IPS DF 4.7 (cell line): ENCODE measurements around the gene CFAP91.
"Not testable (repeated sequence)": the region's sequence is repeated elsewhere in the genome, so short reads cannot be mapped to it uniquely, and the experiment has no call there.

Source experiments
- DNase-seq: peaks from one replicate; pipeline ENCODE4 v3.0.0-alpha.2; 2013; ENCODE audit warnings: low spot score; ENCODE audit errors: extremely low read depth

The CFAP91 gene

DNA sequence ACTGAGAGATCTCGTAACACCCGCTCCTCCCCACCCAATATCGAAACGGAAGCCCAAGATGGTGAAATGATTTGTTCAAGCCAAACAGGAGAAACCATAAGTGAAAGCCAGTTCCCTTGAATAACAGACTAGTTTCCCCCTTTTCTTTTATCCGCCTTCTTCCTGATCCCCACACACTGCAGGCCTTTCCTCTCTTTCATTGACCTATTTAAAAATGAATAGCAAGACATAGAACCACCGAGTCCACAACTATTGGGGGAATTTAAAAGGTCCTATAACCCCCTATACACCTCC is 25.2 kb upstream of the CFAP91 start:
- DNase-seq, result no peak

DNA sequence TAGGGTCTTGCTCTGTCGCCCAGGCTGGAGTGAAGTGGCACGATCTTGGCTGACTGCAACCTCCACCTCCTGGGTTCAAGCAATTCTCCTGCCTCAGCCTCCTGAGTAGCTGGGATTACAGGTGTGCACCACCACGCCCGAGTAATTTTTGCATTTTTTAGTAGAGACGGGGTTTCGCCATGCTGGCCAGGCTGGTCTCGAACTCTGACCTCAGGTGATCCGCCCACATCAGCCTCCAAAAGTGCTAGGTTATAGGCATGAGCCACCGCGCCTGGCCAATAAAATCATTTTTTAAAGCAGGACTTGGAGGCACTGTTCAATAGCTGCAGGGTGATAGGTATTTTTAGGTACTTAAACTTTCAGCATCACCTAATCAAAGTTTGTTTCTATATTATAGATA is 24.6 kb upstream of the CFAP91 start:
- not testable (repeated sequence) for DNase-seq

GRCh38 chr3:119679874-119680273 is 22.9 kb upstream of the CFAP91 start:
- no peak for DNase-seq

- DNase-seq, result no peak
Measured at GRCh38 chr3:119681279-119681678, 21.5 kb upstream of the CFAP91 start.

- DNase-seq, result no peak
Measured at GRCh38 chr3:119683421-119683820, 19.4 kb upstream of the CFAP91 start.

- DNase-seq, result no peak
Measured at GRCh38 chr3:119690043-119690656, 12.7 kb upstream of the CFAP91 start.

DNA sequence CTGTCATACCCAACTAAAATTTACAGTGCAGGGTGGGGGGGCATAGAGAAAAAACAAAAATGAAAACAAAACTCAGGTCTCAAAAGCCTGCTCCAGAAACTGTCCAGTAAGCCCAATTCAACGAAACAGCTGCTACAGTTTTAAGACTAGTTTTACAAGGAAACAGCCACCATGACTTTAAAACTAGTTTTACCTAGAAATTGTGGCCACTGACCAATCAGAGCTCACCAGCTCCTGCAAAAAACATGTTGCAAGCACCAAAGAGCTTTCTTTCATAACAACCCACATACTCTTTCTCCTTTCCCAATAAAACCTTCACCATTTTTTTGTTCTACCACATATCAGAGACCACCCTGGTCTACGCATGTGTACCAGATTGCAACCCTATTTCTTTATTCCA is 7.3 kb upstream of the CFAP91 start:
- no peak for DNase-seq

DNA sequence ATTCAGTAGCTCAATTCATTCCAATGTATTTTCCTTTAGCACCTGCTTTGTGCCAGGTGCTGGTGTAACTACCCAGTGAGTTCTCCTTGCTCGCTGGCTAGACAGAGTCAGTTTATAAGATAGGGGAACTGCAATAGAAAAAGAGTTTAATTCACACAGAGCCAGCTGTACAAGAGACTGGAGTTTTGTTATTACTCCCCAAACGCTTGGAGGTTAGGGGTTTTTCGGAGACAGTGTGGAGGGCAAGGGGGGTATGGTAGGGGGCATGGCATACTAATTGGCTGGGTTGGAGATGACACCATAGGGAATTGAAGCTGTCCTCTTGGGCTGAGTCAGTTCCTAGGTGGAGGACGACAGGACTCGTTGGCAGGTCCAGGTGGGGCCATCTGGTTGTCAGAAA is 5.4 kb upstream of the CFAP91 start:
- no peak for DNase-seq

GRCh38 chr3:119700269-119700919 is 2.4 kb upstream of the CFAP91 start:
- DNase-seq, result no peak

DNA sequence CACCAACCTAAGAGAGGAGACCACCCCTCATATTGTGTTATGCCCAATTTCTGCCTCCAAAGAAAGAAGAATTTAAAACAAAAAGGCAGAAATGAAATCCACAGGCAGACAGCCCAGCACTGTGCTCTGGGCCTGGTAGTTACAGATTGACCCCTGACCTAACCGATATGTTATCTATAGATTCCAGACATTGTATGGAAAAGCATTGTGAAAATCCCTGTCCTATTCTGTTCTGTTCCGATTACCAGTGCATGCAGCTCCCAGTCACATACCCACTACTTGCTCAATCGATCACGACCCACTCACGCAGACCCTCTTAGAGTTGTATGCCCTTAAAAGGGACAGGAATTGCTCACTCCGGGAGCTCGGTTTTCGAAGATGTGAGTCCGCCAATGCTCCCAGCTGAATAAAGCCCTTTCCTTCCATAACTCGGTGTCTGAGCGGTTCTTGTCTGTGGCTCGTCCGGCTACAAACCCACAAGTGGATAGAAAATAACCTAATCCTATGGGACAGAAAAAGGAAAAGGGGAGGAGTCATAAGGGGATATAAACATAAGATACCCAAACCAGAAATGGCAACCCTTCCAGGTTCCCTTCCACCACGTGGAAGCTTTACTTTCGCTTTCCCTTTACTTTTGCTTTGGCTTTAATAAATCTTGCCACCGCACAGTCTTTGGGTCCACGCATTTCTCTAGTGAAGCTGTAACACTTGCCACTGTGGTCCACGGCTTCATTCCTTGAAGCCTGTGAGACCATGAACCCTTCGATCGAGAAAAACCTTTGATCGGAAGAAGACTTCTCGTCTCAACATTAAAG is 1.7 kb upstream of the CFAP91 start:
- no peak for DNase-seq

DNA sequence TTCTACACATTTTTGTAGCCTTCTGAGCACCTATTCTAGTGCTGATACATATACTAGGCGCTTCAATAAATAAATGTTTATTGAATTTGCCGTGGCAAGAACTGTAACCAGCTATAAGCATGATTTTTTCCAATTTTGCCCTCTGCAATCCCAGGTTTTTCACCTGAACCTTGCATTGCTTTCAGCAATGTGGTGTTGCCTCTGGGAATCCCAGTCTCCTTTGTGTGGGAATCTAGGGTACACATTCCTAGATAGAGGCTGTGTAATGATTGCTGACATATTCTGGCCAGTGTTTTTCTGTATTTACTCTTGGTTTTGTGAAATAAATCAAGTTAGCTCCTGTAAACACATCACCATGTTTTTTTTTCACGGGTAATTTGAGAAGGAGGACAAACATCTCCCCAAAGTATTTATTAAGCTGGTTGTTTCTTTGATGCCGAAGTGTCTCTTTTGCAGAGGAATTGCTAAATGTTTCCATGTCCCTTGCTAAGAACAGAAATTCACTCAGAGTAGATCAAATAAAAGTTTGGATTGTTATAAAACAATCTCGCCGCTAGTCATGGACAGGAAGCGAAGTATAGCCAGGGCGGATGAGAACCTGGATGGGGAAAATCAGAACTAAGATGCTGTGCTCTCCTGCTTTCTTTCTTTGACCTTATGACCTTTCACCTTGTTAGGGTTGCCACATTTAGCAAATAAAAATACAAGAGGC is 1.2 kb downstream of the CFAP91 start:
- no peak for DNase-seq

DNA sequence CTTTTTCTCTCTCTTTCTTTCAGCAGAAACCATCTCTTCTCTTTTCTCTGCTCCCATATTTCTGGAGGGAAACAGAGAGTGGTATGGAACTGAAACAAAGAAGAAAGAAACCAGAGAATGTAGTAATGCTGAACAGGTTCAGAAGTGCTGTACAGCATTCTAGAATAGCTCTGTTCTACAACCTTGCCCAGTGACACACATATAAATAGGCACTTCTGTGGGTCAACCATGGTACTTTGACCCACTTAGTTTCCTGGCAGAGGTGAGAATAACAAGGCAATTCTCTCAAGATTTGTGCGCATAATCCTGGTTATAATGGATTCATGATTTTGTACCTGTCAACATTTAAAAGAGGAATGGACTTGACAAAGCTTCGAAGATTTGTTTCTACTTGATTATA is 12.3 kb downstream of the CFAP91 start:
- DNase-seq, result no peak

GRCh38 chr3:119716998-119717397 is 14.2 kb downstream of the CFAP91 start:
- DNase-seq, result no peak

DNA sequence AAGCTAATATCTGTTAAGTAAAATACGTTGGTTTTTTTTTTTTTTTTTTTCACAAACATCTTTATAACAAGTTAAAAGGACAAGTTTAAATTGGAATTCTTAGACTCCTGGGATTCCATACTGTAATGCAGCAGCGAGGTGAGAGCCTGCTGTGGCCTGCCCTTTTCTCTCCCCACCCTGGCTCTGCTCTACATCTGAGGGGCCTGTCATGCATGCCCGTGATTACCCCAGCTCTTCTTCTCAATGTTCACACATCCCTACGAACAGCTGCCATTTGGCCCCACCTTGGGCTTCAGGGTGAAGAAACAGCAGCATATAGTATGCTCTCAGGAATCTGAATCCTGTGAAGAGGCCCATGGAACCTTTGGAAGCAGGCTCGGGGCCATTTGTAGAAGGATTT is 14.7 kb downstream of the CFAP91 start:
- DNase-seq, result no peak

GRCh38 chr3:119723022-119723421 is 20.2 kb downstream of the CFAP91 start:
- no peak for DNase-seq

- no peak for DNase-seq
Measured at GRCh38 chr3:119726909-119727308, 24.1 kb downstream of the CFAP91 start.

GRCh38 chr3:119729996-119730395 is 27.2 kb downstream of the CFAP91 start:
- DNase-seq, result no peak

DNA sequence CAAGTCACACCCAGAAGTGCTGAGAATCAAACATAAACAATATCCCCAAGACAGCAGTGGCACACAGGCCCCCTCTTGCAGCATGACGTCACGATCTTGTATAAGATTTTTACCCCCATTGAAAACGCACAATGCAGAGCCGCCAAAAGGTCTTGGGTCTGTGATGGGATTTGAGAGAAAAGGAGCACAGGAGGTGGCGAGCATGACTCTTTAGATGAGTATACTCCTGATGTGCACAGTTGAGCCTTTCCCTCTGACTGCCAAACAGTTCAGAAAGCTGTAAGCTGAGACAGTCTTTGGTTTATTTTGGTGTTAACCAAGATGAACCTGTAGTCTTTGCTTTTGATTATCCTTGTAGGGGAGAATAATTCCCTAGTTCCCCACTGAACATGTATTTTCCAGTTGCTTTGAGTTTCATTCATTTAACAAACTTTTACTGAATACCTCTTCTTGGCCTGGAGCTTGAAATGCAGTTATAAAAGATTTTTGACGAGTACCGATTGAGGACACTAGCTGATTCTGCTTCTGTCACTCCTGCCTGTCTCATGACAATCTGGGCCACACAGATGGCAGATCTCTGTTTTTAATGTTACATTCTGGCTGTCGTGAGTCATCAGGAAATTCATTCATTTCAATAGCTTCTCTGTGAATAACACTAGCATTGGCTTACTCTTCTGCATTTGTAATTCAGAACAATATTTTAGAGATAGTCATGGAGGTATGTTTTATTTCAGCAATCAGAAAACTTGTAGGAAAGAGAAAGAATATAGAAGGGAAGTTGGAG is 28.9 kb downstream of the CFAP91 start:
- no peak for DNase-seq

DNA sequence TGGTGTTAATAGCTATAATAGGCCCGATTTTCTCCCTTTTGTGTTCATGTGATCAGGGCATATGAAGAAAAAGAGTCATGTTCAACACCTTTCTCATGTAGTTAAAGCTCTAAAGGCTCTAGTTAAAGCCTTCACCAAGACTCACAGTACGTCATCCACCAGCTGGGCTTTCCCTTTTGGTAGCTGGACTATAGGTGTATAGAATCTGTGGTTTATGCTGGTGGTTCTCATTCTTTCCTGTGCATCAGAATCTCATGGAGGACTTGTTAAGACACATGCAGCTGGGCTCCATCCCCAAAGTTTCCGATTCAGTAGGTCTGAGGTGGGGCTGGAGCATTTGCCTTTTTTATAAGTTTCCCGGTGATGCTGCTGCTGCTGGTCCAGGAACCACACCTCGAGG is 31.0 kb downstream of the CFAP91 start:
- DNase-seq, result no peak

DNA sequence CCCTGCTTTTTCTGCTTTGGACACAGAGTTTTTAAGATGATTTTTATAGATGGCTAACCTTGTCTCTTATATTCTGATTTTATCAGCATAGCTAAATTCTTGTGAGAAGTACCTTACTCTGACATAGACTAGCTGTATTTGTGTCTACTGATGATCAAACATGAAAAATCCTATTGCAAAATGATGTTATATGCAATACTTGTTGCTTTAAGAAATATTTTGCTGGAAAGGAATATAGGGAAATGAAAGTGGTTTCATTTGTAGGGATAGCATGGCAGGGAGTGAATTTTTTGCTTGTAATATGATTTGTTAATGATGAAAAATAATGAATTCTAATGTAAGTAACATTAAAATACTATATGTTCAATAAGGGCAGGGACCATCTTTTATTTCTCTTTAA is 35.9 kb downstream of the CFAP91 start:
- DNase-seq, result no peak
